Progenitor cell of endocrine pancreas (in vitro differentiated cells): ENCODE data around the gene PYY. TPM values are rescaled to one million over a fixed set of nuclear protein-coding genes. Genes with fewer than 3 reads are reported as not detected.
"Not testable (repeated sequence)": the region's sequence is repeated elsewhere in the genome, so short reads cannot be mapped to it uniquely, and the experiment has no call there.

Experiments used
- DNase-seq: peaks from one replicate; pipeline ENCODE4 v3.0.0; 2021; ENCODE audit warnings: low spot score; ENCODE audit not compliant: unreplicated experiment
- H3K27ac Mint-ChIP-seq: 2 replicates; pipeline ENCODE4 v1.8.0; 2021; ENCODE audit warnings: mild to moderate bottlenecking, moderate library complexity, mixed read lengths
- H3K27me3 Mint-ChIP-seq: 2 replicates; pipeline ENCODE4 v1.8.0; 2021; ENCODE audit warnings: mixed read lengths
- H3K36me3 Mint-ChIP-seq: 2 replicates; pipeline ENCODE4 v1.8.0; 2022; ENCODE audit warnings: mixed read lengths; ENCODE audit not compliant: insufficient read depth
- H3K4me1 Mint-ChIP-seq: 2 replicates; pipeline ENCODE4 v1.8.0; 2021; ENCODE audit warnings: low read depth, mixed read lengths
- H3K4me3 Mint-ChIP-seq: 2 replicates; pipeline ENCODE4 v1.8.0; 2021; ENCODE audit warnings: low read depth, mild to moderate bottlenecking, moderate library complexity, mixed read lengths
- H3K9me3 Mint-ChIP-seq: 2 replicates; pipeline ENCODE4 v1.8.0; 2021; ENCODE audit warnings: low read depth, mixed read lengths
- CTCF ChIP-seq: fragments of 200-600 bp; sonication (generic); IDR thresholded peaks from one replicate; pipeline ENCODE4 v1.5.0; 2021; ENCODE audit warnings: antibody characterized with exemption, mild to moderate bottlenecking; ENCODE audit not compliant: unreplicated experiment
- total RNA-seq: library from RNA; stranded (reverse); gene quantifications from 2 replicates; pipeline ENCODE4 v1.2.1, GENCODE V29; 2021

The PYY gene
- total RNA-seq, 1 donor from 2014 or later = 0.84 TPM

GRCh38 chr17:43999024-43999423 is 45.3 kb upstream of the PYY start:
- H3K27me3 Mint-ChIP-seq = peaks cover 42% of the 10 kb centered on the region
- no peak for DNase-seq
- H3K9me3 Mint-ChIP-seq = no peaks in the 10 kb centered on the region
- H3K4me1 Mint-ChIP-seq = peaks cover 11% of the 10 kb centered on the region
- H3K36me3 Mint-ChIP-seq = no peaks in the 10 kb centered on the region
- no peak overlapping the region for H3K4me3 Mint-ChIP-seq
- TF ChIP-seq CTCF = no peak
- H3K27ac Mint-ChIP-seq = no peak overlapping the region

GRCh38 chr17:43998552-43998951 is 44.8 kb upstream of the PYY start:
- DNase-seq = no peak
- peaks cover 41% of the 10 kb centered on the region for H3K27me3 Mint-ChIP-seq
- H3K36me3 Mint-ChIP-seq = no peaks in the 10 kb centered on the region
- H3K27ac Mint-ChIP-seq = no peak overlapping the region
- H3K9me3 Mint-ChIP-seq = no peaks in the 10 kb centered on the region
- no peak overlapping the region for H3K4me3 Mint-ChIP-seq
- H3K4me1 Mint-ChIP-seq = peaks cover 11% of the 10 kb centered on the region
- TF ChIP-seq CTCF = no peak

- not testable (repeated sequence) for DNase-seq, H3K9me3 Mint-ChIP-seq, H3K4me3 Mint-ChIP-seq, H3K27ac Mint-ChIP-seq, H3K36me3 Mint-ChIP-seq
- H3K4me1 Mint-ChIP-seq = peaks cover 11% of the 10 kb centered on the region
- peaks cover 37% of the 10 kb centered on the region for H3K27me3 Mint-ChIP-seq
Observed at GRCh38 chr17:43997180-43997579, 43.4 kb upstream of the PYY start.

- Mint-ChIP-seq H3K27me3 (peaks cover 32% of the 10 kb centered on the region), H3K4me1 (no peaks in the 10 kb centered on the region), H3K9me3 (no peaks in the 10 kb centered on the region), H3K27ac (no peak overlapping the region), H3K4me3 (no peak overlapping the region), H3K36me3 (no peaks in the 10 kb centered on the region)
- no peak for DNase-seq
- TF ChIP-seq CTCF = no peak
Observed at GRCh38 chr17:43995150-43995471, 41.4 kb upstream of the PYY start.

GRCh38 chr17:43994272-43995149 is 40.8 kb upstream of the PYY start:
- Mint-ChIP-seq H3K27me3 (peaks cover 28% of the 10 kb centered on the region), H3K4me1 (no peaks in the 10 kb centered on the region), H3K4me3 (no peak overlapping the region), H3K27ac (no peak overlapping the region), H3K36me3 (no peaks in the 10 kb centered on the region), H3K9me3 (no peaks in the 10 kb centered on the region)
- peak; percentile 71 for DNase-seq
- peak; percentile 88 for TF ChIP-seq CTCF

- Mint-ChIP-seq H3K27me3 (peaks cover 33% of the 10 kb centered on the region), H3K4me3 (no peak overlapping the region), H3K9me3 (no peaks in the 10 kb centered on the region), H3K4me1 (no peaks in the 10 kb centered on the region), H3K36me3 (no peaks in the 10 kb centered on the region), H3K27ac (no peak overlapping the region)
- TF ChIP-seq CTCF = no peak
- DNase-seq = no peak
Observed at GRCh38 chr17:43992641-43993040, 38.9 kb upstream of the PYY start.
